GM23338 (cell line): ENCODE data around the gene FEZF2. TPM values are rescaled to one million over a fixed set of nuclear protein-coding genes. Genes with fewer than 3 reads are reported as not detected.
A peak's percentile ranks its signal among the peaks of the same experiment; 100 is the strongest.

Experiments
- ATAC-seq: fragments of 200-7000 bp; cut with Tn5 transposase; 3 replicates; pipeline ENCODE4 v1.9.1; 2020
- DNase-seq: peaks from one replicate; pipeline ENCODE4 v3.0.0-alpha.2; 2015; ENCODE audit warnings: low spot score
- H2AFZ ChIP-seq: fragments of 200-600 bp; sonication (generic); 2 replicates; pipeline ENCODE4 v1.8.0; 2016; ENCODE audit warnings: antibody characterized with exemption, mild to moderate bottlenecking, moderate library complexity
- H3F3A ChIP-seq: fragments of 200-600 bp; sonication (generic); replicated peaks from 2 replicates; pipeline ENCODE4 v1.8.0; 2017; ENCODE audit warnings: antibody characterized with exemption, mixed run types, low read depth
- H3K27ac ChIP-seq: fragments of 200-600 bp; sonication (generic); 2 replicates; pipeline ENCODE4 v1.6.1; 2016; ENCODE audit warnings: low read depth
- H3K27me3 ChIP-seq: fragments of 200-600 bp; sonication (generic); 2 replicates; pipeline ENCODE4 v1.8.0; 2016; ENCODE audit warnings: mild to moderate bottlenecking, mixed run types, moderate library complexity; ENCODE audit not compliant: insufficient read depth
- H3K36me3 ChIP-seq: fragments of 200-600 bp; sonication (generic); 2 replicates; pipeline ENCODE4 v1.8.0; 2016; ENCODE audit warnings: mild to moderate bottlenecking; ENCODE audit not compliant: insufficient read depth
- H3K4me1 ChIP-seq: fragments of 200-600 bp; sonication (generic); 2 replicates; pipeline ENCODE4 v1.8.0; 2016; ENCODE audit warnings: mild to moderate bottlenecking, moderate library complexity; ENCODE audit not compliant: insufficient read depth
- H3K4me2 ChIP-seq: fragments of 200-600 bp; sonication (generic); 2 replicates; pipeline ENCODE4 v1.7.1; 2017; ENCODE audit warnings: mixed run types
- H3K4me3 ChIP-seq: fragments of 200-600 bp; sonication (generic); 2 replicates; pipeline ENCODE4 v1.6.1; 2016; ENCODE audit warnings: mixed run types
- H3K79me2 ChIP-seq: fragments of 200-600 bp; sonication (generic); replicated peaks from 2 replicates; pipeline ENCODE4 v1.8.0; 2017; ENCODE audit warnings: mild to moderate bottlenecking; ENCODE audit not compliant: insufficient read depth
- H3K9me2 ChIP-seq: fragments of 200-600 bp; sonication (generic); 2 replicates; pipeline ENCODE4 v1.8.0; 2017; ENCODE audit not compliant: insufficient read depth
- H4K20me1 ChIP-seq: fragments of 200-600 bp; sonication (generic); replicated peaks from 2 replicates; pipeline ENCODE4 v1.8.0; 2017; ENCODE audit warnings: mild to moderate bottlenecking; ENCODE audit not compliant: insufficient read depth
- H3K27ac Mint-ChIP-seq: 2 replicates; pipeline ENCODE4 v1.8.0; 2020; ENCODE audit warnings: inconsistent platforms, mild to moderate bottlenecking, moderate library complexity, mixed read lengths
- H3K27me3 Mint-ChIP-seq: 3 replicates; pipeline ENCODE4 v1.8.0; 2022; ENCODE audit warnings: low read depth, mild to moderate bottlenecking, moderate library complexity, mixed read lengths, inconsistent platforms; ENCODE audit not compliant: insufficient read depth, poor library complexity
- H3K36me3 Mint-ChIP-seq: 3 replicates; pipeline ENCODE4 v1.8.0; 2021; ENCODE audit warnings: low read depth, mild to moderate bottlenecking, inconsistent platforms, moderate library complexity, mixed read lengths
- H3K4me1 Mint-ChIP-seq: 3 replicates; pipeline ENCODE4 v1.8.0; 2020; ENCODE audit warnings: mild to moderate bottlenecking, inconsistent platforms, mixed read lengths
- H3K4me3 Mint-ChIP-seq: 3 replicates; pipeline ENCODE4 v1.8.0; 2021; ENCODE audit warnings: moderate library complexity, mild to moderate bottlenecking, inconsistent platforms, mixed read lengths
- H3K9me3 Mint-ChIP-seq: 3 replicates; pipeline ENCODE4 v1.8.0; 2020; ENCODE audit warnings: moderate library complexity, mild to moderate bottlenecking, inconsistent platforms, mixed read lengths
- CREB1 ChIP-seq: fragments of 250-450 bp; sonication (Bioruptor Pico); IDR thresholded peaks from 2 replicates; pipeline ENCODE4 v1.5.0; 2020; ENCODE audit warnings: low read depth, mild to moderate bottlenecking, moderate library complexity
- CTCF ChIP-seq, 2 experiments: fragments of 200-600 bp in 1 of 2; sonication (generic) in 1 of 2; conservative IDR thresholded peaks; 2 replicates each; pipeline versions ENCODE4 v1.5.1 to v1.6.1; 2016 to 2017; ENCODE audit warnings: antibody characterized with exemption in 2 of 2, low read depth in 2 of 2, mild to moderate bottlenecking in 2 of 2, moderate library complexity in 1 of 2
- ETS1 ChIP-seq: IDR thresholded peaks from 2 replicates; pipeline ENCODE4 v1.6.1; 2016; ENCODE audit warnings: antibody characterized with exemption
- EZH2 ChIP-seq: fragments of 200-600 bp; sonication (generic); IDR thresholded peaks from one replicate; pipeline ENCODE4 v1.8.0; 2017; ENCODE audit warnings: antibody characterized with exemption, mild to moderate bottlenecking, low read depth; ENCODE audit not compliant: unreplicated experiment
- EZH2phosphoT487 ChIP-seq: fragments of 200-600 bp; sonication (generic); IDR thresholded peaks from one replicate; pipeline ENCODE4 v1.8.1; 2018; ENCODE audit warnings: antibody characterized with exemption; ENCODE audit not compliant: unreplicated experiment
- JUNB ChIP-seq: IDR thresholded peaks from one replicate; pipeline ENCODE4 v1.6.1; 2016; ENCODE audit warnings: antibody characterized with exemption; ENCODE audit not compliant: unreplicated experiment
- NANOG ChIP-seq: IDR thresholded peaks from 2 replicates; pipeline ENCODE4 v1.6.1; 2016; ENCODE audit warnings: antibody characterized with exemption, borderline replicate concordance
- POLR2AphosphoS5 ChIP-seq: IDR thresholded peaks from 2 replicates; pipeline ENCODE4 v1.6.1; 2016; ENCODE audit warnings: antibody characterized with exemption, low read depth
- REST ChIP-seq: IDR thresholded peaks from one replicate; pipeline ENCODE4 v1.6.1; 2018; ENCODE audit warnings: antibody characterized with exemption; ENCODE audit not compliant: unreplicated experiment
- STAT1 ChIP-seq: IDR thresholded peaks from one replicate; pipeline ENCODE4 v1.6.1; 2016; ENCODE audit warnings: antibody characterized with exemption; ENCODE audit not compliant: unreplicated experiment
- ZNF114 ChIP-seq: fragments of 250-450 bp; sonication (Bioruptor Pico); IDR thresholded peaks from 2 replicates; pipeline ENCODE4 v1.5.0; 2020; ENCODE audit warnings: mild to moderate bottlenecking, moderate library complexity
- ZNF331 ChIP-seq: fragments of 250-450 bp; sonication (Bioruptor Pico); IDR thresholded peaks from 2 replicates; pipeline ENCODE4 v1.5.0; 2020; ENCODE audit warnings: low read depth, mild to moderate bottlenecking, moderate library complexity
- ZNF462 ChIP-seq: fragments of 250-450 bp; sonication (Bioruptor Pico); IDR thresholded peaks from 2 replicates; pipeline ENCODE4 v1.5.0; 2020; ENCODE audit warnings: mild to moderate bottlenecking, moderate library complexity
- polyA plus RNA-seq: library from polyadenylated mRNA; unstranded; fragments of >200 nt; fragmentation: Nextera tagmentation; extraction: Ambion mirVana; gene quantifications from 2 replicates; pipeline ENCODE4 v1.2.1, GENCODE V29; 2016
- total RNA-seq: library from RNA; depleted of rRNA; stranded (reverse); fragments of >200 nt; shearing (Covaris generic); gene quantifications from 2 replicates; pipeline ENCODE4 v1.2.3, GENCODE V29; 2014

The FEZF2 gene
- total and polyA plus RNA-seq, 2 experiments from 2014 or later = not detected

GRCh38 chr3:62366126-62366484, 7.2 kb downstream of the FEZF2 start:
- Mint-ChIP-seq H3K4me3 (peak overlapping the region; percentile 59), H3K27me3 (peaks cover 79% of the 10 kb centered on the region), H3K27ac (no peak overlapping the region), H3K4me1 (peaks cover 55% of the 10 kb centered on the region), H3K36me3 (no peaks in the 10 kb centered on the region), H3K9me3 (no peaks in the 10 kb centered on the region; the same call in 2 of the 3 replicates)
- DNase-seq (no peak), ATAC-seq (no peak)
- no peaks in the 10 kb centered on the region for H3K36me3 ChIP-seq
- H2AFZ ChIP-seq = no peak overlapping the region
- peak overlapping the region; percentile 63 for H3K4me3 ChIP-seq
- H3K4me1 ChIP-seq = peaks cover 57% of the 10 kb centered on the region
- no peak for TF ChIP-seq ETS1
- no peak for TF ChIP-seq ZNF462
- TF ChIP-seq NANOG = no peak
- no peak for TF ChIP-seq STAT1
- no peak for TF ChIP-seq CTCF (conservative IDR thresholded peaks at IDR 0.05; ENCODE audit: low read depth in 2 of 2)
- TF ChIP-seq JUNB = no peak
- TF ChIP-seq ZNF114 (CRISPR knock-in tag) = no peak
- no peak for TF ChIP-seq ZNF331 (CRISPR knock-in tag)
- no peak for TF ChIP-seq EZH2phosphoT487
- no peak for TF ChIP-seq CREB1 (CRISPR knock-in tag)
- TF ChIP-seq REST = no peak
- no peak for TF ChIP-seq POLR2AphosphoS5
- TF ChIP-seq EZH2 = no peak
- no peaks in the 10 kb centered on the region for H3K9me2 ChIP-seq
- H3K27ac ChIP-seq = no peak overlapping the region
- H3K27me3 ChIP-seq = peaks cover 92% of the 10 kb centered on the region
- peak overlapping the region; percentile 80 for H3K4me2 ChIP-seq
- H3F3A ChIP-seq = peaks cover 23% of the 10 kb centered on the region
- no peaks in the 10 kb centered on the region for H4K20me1 ChIP-seq
- H3K79me2 ChIP-seq = no peaks in the 10 kb centered on the region
